Body of pancreas (tissue), 4 donors: ENCODE results near the gene ATXN7L1.

ENCODE experiments used
- CTCF ChIP-seq, 7 experiments: fragments of 450-650 bp in 4 of 7; fragments of 200-600 bp in 3 of 7; sonication (generic) in 3 of 7; IDR thresholded peaks; one replicate each; pipeline ENCODE4 v1.5.1; 2016 to 2019; ENCODE audit warnings: antibody characterized with exemption in 7 of 7
- POLR2A ChIP-seq, 3 donors: fragments of 450-650 bp; IDR thresholded peaks; one replicate each; pipeline ENCODE4 v1.6.1; 2016; ENCODE audit warnings: antibody characterized with exemption in 3 of 3, mild to moderate bottlenecking in 2 of 3

GRCh38 chr7:105892387-105892786, 16.0 kb upstream of the ATXN7L1 start:
- TF ChIP-seq CTCF (IDR thresholded peaks at IDR 0.05): no peak
- no peak for TF ChIP-seq POLR2A (IDR thresholded peaks at IDR 0.05)
